GM12891 (cell line): ENCODE data around the gene ZBTB16.

ENCODE experiments used
- DNase-seq: peaks from one replicate; pipeline ENCODE4 v3.0.0; 2011; ENCODE audit warnings: low spot score; ENCODE audit not compliant: insufficient read length
- FAIRE-seq: peaks from 2 replicates; lab custom pipeline; 2011; peaks lifted over from hg19 to GRCh38; lab: Jason Lieb, UNC
- PAX5 ChIP-seq: IDR thresholded peaks from 2 replicates; pipeline ENCODE4 v1.6.1; 2011; ENCODE audit warnings: low read length, moderate library complexity, mild to moderate bottlenecking; ENCODE audit not compliant: insufficient read depth, severe bottlenecking
- POLR2A ChIP-seq: IDR thresholded peaks from 2 replicates; pipeline ENCODE4 v1.6.1; 2011; ENCODE audit warnings: low read depth, low read length, control low read depth
- POLR2AphosphoS5 ChIP-seq: IDR thresholded peaks from 2 replicates; pipeline ENCODE4 v1.6.1; 2011; ENCODE audit warnings: low read depth, low read length, control low read depth
- POU2F2 ChIP-seq: IDR thresholded peaks from 2 replicates; pipeline ENCODE4 v1.6.1; 2011; ENCODE audit warnings: low read depth, mild to moderate bottlenecking, control low read depth, low read length, moderate library complexity
- SPI1 ChIP-seq: IDR thresholded peaks from 2 replicates; pipeline ENCODE4 v1.6.1; 2011; ENCODE audit warnings: low read depth, low read length, control low read depth
- TAF1 ChIP-seq: IDR thresholded peaks from 2 replicates; pipeline ENCODE4 v1.6.1; 2011; ENCODE audit warnings: low read depth, low read length, control low read depth

Gene ZBTB16

DNA sequence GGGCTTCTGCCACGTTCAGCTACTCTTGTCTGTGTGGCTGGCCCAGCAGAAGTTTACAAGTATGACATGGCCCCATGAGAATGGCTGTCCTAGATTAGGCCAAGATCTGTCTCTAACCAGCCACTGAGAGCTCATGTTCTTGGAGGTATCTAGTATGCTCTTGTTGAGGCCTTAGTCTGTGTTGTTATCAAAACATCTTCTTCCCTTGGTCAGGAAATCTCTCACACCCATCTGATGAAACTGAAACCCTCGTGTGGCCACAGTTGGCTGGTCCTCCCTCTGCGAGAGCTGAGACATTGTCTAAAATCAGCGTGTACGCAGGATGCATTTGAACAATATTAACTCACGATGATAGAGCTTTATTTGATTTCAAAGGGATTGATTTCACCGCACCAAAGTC, 127.7 kb downstream of the ZBTB16 start:
- FAIRE-seq (peak; percentile 69), DNase-seq (no peak)
- TF ChIP-seq POLR2A: no peak
- no peak for TF ChIP-seq TAF1
- no peak for TF ChIP-seq SPI1
- no peak for TF ChIP-seq POLR2AphosphoS5
- TF ChIP-seq PAX5: no peak
- no peak for TF ChIP-seq POU2F2

DNA sequence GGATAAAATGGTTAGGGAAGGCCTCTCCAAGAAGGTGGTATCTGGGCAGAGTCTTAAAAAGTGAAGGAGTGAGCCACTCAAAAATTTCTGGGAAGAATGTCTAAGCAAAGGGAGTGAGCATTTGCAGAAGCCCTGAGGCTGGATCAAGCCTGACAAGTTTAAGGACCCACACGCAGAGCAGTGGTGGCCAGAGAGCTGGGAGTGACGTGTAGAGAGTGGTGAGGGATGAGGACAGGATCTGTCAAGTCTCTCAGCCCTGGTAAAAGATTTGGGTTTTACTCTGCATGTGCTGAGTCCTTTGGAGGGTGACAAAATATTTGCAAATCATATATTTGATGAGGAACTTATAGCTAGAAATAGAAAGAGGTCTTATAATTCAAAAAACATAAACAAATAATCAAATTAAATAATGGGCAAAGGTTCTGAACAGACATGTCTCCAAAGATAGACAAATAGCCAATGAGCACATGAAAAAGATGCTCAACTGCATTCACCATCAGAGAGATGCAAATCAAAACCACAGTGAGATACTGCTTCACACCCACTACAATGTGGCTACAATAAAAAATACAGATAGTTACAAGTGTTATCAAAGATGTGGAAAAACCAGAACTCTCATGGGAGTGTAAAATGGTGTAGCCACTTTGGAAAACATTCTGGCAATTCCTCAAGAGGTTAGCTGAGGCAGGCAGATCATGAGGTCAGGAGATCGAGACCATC, 129.5 kb downstream of the ZBTB16 start:
- DNase-seq: no peak
- TF ChIP-seq PAX5: no peak
- TF ChIP-seq POLR2AphosphoS5: no peak
- no peak for TF ChIP-seq POU2F2
- no peak for TF ChIP-seq POLR2A
- TF ChIP-seq TAF1: no peak
- TF ChIP-seq SPI1: no peak
- FAIRE-seq: no peak

DNA sequence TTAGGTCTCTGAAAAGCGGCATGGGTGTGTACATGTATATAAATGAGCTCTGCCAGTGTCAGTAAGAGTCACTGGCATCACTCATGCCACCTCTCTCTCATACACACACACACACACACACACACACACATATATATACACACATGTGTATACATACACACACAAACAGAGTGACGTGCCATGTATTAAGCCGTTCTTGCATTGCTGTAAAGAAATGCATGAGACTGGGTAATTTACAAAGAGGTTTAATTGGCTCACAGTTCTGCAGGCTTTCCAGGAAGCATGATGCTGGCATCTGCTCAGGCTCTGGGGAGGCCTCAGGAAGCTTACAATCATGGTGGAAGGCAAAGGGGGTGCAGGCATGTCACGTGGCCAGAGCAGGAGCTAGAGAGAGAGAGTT, 131.1 kb downstream of the ZBTB16 start:
- FAIRE-seq (no peak), DNase-seq (no peak)
- no peak for TF ChIP-seq POU2F2
- no peak for TF ChIP-seq POLR2A

DNA sequence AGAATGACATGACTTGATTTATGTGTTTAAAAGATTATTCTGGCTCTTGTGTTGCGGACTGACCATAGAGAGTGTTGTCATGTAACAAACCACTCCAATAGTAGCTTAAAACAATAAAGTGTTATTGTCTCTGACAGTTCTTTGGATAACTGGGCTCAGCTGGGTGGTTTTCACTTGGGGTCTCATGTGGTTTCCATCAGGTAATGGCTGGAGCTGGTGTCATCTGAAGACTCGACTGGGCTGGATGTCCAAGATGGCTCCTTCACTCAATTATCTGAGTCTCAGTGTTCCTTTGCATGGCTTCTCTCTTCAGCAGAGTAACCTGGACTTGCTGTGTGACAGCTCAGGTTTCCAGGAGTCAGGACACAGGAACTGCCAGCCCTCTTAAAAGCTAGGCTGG, 132.4 kb downstream of the ZBTB16 start:
- TF ChIP-seq PAX5: no peak
- DNase-seq: no peak
- FAIRE-seq: no peak

DNA sequence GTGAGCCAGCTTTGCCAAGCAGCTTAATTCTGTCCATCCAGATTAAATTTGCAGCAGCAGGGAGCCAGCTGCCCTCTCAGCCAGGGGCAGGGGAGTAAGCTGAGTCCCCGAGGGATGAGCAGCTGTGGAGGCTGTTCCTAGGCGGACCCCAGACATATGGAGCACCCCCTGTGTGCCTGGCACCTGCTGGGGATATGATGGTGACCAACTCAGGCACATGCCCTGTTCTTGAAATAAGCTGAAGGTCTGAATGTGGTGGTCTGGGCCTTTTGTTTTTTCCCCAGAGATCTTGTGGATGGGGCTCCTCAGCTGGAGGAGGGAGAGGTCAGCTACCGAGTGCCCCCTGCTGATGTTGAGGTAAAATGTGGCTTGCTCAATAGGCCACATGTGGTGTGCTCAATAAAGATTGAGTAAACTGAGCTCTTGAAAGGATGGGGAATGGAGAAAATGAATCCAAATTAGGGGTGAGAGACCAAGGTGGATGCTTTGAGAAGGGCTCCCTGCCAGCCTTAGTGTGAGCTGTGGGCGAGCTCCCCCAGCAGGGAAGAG, 133.4 kb downstream of the ZBTB16 start:
- FAIRE-seq (no peak), DNase-seq (no peak)
- no peak for TF ChIP-seq SPI1
- no peak for TF ChIP-seq POLR2A
- no peak for TF ChIP-seq POLR2AphosphoS5
- no peak for TF ChIP-seq POU2F2
- no peak for TF ChIP-seq TAF1
- TF ChIP-seq PAX5: no peak

DNA sequence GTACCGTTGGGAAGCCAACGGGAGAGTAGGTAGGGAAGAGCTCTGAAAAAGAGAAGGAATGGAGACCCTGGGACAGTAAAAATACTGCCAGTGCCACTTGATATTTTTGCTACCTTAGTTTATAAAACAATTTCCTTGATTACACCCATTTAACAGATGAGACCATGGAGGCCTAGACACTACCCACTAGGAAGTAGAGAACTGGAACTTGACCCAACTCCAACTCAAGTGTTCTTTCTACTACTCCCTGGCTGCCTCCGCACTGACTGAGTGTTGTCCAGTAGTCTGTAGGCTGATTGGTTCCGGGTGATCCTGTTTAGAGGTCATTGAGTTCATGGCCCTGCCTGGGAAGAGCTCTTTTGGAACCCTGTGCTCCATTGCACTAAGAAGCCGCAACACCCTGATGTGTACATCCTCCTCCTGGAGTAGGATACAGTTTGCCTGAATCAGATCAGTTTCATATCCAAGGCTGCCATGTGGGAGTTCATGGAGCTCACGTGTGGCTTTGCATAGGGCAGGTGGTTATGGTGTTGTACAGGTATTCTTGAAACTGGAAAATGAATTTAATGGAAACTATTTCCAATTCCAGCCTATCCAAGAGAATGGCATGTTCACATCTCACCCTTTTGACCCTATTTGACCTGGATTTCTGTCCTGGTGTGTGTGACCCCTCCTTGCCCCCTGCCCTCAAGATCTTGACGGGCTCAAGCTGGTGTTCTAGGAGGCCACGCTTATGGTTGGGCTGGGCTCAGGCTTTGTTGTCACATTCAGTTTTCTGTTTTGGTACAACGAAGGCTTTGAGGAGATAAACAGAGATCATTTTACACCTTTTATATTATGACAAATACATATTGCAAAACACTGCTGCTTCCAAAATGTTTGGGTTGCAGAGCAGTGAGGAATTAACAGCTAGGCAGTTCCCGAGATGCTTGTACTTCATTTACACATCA, 134.5 kb downstream of the ZBTB16 start:
- no peak for DNase-seq
- no peak for FAIRE-seq
- TF ChIP-seq POLR2A: no peak
- TF ChIP-seq TAF1: no peak
- TF ChIP-seq SPI1: no peak
- no peak for TF ChIP-seq PAX5
- no peak for TF ChIP-seq POLR2AphosphoS5
- TF ChIP-seq POU2F2: no peak

DNA sequence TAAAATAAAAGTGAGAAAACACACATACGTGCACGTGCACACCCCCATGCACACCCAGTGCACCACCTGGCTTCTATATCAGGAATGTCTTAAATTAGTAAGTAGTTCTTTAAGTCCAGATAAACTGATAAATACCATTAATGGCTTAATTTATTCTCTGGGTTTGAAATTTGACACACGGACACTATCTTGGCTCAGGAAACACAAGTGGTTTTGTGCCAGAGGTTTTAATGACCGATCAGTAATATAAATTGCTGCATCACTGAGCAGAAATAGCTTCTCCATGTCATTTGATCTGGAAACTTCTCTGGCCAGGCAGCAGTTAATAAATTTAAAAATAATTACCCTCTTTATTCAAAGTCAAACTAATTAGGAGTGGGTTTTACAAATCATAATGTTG, 135.2 kb downstream of the ZBTB16 start:
- DNase-seq (no peak), FAIRE-seq (no peak)
- TF ChIP-seq POLR2AphosphoS5 (no peak), TAF1 (no peak), SPI1 (no peak), POU2F2 (no peak), PAX5 (no peak), POLR2A (no peak)

DNA sequence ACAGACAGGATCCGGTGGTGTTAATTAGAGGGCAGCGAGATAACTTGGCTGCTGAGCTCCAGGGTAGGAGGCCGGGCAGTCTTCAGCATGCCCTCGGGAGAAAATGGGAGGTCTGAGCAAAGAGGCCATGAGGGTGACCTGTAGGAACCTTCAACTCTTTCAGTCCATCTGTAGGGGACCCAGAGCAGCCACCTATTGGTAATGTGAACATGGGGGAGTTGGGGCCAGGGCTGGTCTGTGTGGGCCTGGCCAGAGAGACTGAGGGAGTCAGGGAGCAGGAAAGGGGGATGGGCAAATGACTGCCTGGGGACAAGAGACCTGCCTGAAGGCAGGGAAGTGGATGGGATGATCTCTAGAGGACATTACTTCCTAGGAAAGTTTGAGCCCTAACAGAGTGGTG, 135.6 kb downstream of the ZBTB16 start:
- no peak for TF ChIP-seq TAF1
- TF ChIP-seq SPI1: no peak
- TF ChIP-seq POU2F2: no peak
- TF ChIP-seq POLR2A: no peak
- TF ChIP-seq POLR2AphosphoS5: no peak
- TF ChIP-seq PAX5: no peak
- no peak for FAIRE-seq
- no peak for DNase-seq

DNA sequence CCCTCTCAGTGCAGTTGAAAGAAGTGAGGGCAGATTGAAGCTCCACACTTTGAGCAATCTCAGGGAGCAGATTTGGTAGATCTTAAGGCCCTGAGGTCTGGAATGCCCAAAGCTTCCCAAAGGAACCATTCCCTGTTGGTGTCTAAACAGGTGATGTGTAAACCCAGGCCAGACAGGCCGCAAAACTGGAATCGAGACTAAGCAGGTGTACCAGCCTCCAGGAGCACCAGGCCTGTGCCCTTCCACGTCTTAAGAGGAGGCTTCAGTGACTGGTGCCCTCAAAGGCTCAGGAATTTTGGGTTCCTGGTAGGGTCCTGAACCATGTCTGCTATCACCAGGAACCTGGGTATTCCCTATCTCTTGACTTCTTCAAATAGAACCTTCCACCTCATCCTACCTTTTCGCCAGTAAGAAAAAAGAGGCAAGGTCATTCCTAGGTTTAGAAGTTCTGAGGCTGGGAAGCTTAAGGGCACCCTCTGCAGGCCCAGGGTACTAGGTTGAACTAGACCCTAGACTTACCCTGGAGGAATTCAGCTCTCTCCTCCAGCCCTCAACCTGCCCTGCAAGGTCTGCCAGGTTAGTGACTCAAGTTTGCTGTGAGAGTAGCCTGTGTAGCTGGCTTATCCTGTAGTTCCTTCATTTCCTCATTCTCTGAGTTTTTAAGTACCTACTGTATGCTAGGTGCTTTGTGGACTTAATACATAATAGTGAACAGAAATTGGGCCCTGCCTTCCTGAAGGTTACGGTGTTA, 136.6 kb downstream of the ZBTB16 start:
- FAIRE-seq: no peak
- DNase-seq: no peak
- TF ChIP-seq POLR2AphosphoS5 (no peak), TAF1 (no peak), POLR2A (no peak), SPI1 (no peak), POU2F2 (no peak), PAX5 (no peak)
